SK-N-SH (cell line): ENCODE measurements around the gene FARSA.

Experiments
- EZH2phosphoT487 ChIP-seq: fragments of 200-600 bp; sonication (generic); IDR thresholded peaks from 2 replicates; pipeline ENCODE4 v1.6.1; 2017; ENCODE audit warnings: low read depth, mixed run types, mild to moderate bottlenecking, antibody characterized with exemption, moderate library complexity, borderline replicate concordance
- TAF1 ChIP-seq: IDR thresholded peaks from 2 replicates; pipeline ENCODE4 v1.6.1; 2012; ENCODE audit warnings: low read depth, mild to moderate bottlenecking, low read length, moderate library complexity, borderline replicate concordance
- TF ChIP-seq, protein P1 (sequence below): fragments of 200-600 bp; sonication (generic); IDR thresholded peaks from 2 replicates; pipeline ENCODE4 v1.6.1; 2017; ENCODE audit warnings: antibody characterized with exemption, mild to moderate bottlenecking, moderate library complexity

DNA sequence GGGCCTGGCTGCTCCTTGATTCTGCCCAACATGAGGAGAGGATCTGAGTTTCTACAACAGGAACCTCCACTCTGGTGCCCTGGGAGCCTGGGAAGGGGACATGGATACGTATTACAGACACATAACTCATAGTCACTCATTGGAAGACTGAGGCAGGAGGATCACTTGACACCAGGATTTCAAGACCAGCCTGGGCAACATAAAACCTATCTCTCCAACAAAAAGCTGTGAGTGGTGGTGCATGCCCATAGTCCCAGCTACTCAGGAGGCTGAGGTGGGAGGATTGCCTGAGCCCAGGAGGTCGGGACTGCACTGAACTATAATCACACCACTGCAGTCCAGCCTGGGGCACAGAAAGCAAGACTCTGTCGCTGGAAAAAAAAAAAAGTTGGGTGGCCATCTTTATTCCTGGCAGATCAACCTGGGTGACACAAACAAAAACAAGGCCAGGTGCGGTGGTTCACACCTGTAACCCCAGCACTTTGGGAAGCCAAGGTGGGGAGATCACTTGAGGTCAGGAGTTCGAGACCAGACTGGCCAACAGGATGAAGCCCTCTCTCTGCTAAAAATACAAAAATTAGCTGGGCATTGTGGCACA lies 45.4 kb downstream of the FARSA start:
- no peak for TF ChIP-seq TAF1
- TF ChIP-seq EZH2phosphoT487 = no peak
- TF ChIP-seq, protein P1, sequence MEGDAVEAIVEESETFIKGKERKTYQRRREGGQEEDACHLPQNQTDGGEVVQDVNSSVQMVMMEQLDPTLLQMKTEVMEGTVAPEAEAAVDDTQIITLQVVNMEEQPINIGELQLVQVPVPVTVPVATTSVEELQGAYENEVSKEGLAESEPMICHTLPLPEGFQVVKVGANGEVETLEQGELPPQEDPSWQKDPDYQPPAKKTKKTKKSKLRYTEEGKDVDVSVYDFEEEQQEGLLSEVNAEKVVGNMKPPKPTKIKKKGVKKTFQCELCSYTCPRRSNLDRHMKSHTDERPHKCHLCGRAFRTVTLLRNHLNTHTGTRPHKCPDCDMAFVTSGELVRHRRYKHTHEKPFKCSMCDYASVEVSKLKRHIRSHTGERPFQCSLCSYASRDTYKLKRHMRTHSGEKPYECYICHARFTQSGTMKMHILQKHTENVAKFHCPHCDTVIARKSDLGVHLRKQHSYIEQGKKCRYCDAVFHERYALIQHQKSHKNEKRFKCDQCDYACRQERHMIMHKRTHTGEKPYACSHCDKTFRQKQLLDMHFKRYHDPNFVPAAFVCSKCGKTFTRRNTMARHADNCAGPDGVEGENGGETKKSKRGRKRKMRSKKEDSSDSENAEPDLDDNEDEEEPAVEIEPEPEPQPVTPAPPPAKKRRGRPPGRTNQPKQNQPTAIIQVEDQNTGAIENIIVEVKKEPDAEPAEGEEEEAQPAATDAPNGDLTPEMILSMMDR = no peak
